Measurements from ENCODE around the gene APIP. TPM values are rescaled to one million over a fixed set of nuclear protein-coding genes. Genes with fewer than 3 reads are reported as not detected.

Gene APIP
- total and polyA plus RNA-seq, 10 of the 15 experiments (the other 5 are each of a cell fraction or from before 2014, with no cell fraction given), result 26.8 to 87.1 (median 52.8) TPM

DNA sequence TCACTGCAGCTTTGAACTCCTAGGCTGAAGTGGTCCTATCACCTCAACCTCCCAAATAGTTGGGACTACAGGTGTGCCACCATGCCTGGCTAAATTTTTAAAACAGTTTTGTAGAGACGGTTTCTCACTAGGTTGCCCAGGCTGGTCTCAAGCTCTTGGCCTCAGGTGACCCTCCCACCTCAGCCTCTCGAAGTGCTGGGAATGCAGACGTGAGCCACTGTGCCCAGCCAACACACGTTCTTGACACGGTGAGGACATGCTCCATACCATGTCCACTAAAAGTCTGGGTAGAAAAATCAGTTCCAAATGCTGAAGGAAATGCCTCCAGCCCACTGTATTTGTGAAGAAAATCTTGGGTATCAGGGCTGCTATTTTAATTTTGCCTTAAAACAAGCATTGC is 47.2 kb upstream of the APIP start:
- Histone ChIP-seq H4K20me1 (ENCODE audit: control insufficient read depth, insufficient read depth) (no peaks in the 10 kb centered on the region), H3K27ac (ENCODE audit: control insufficient read depth, insufficient read depth) (no peak overlapping the region), H3K4me2 (ENCODE audit: control insufficient read depth, insufficient read depth) (no peak overlapping the region), H3K27me3 (replicated peaks in 1 of 2; ENCODE audit: control insufficient read depth in 2 of 2, insufficient read depth in 2 of 2, low read length in 1 of 2) (no peaks in the 10 kb centered on the region), H3K36me3 (ENCODE audit: control insufficient read depth in 2 of 2, insufficient read depth in 2 of 2, low read length in 1 of 2) (no peaks in the 10 kb centered on the region), H3K9ac (ENCODE audit: control insufficient read depth, insufficient read depth, low read length) (no peak overlapping the region), H2AFZ (ENCODE audit: control insufficient read depth, low read depth, low read length) (no peak overlapping the region), H3K4me1 (ENCODE audit: control insufficient read depth, insufficient read depth, low read length) (no peaks in the 10 kb centered on the region), H3K4me3 (no peak overlapping the region), H3K79me2 (ENCODE audit: control insufficient read depth, insufficient read depth, low read length) (no peaks in the 10 kb centered on the region), H3K9me3 (replicated peaks; ENCODE audit: control insufficient read depth, insufficient read depth, low read length) (no peaks in the 10 kb centered on the region)
- intact Hi-C loops (cut with micrococcal nuclease; ENCODE audit: unreplicated experiment), result no loop called here
- TF ChIP-seq NFYA (IDR thresholded peaks at IDR 0.05; ENCODE audit: borderline replicate concordance, low read depth, low read length) (no peak), ESRRA (IDR thresholded peaks at IDR 0.05; ENCODE audit: low read length) (no peak), ASH2L (IDR thresholded peaks at IDR 0.05; ENCODE audit: borderline replicate concordance, low read depth) (no peak)
- SMC1A ChIA-PET (ENCODE audit: uncharacterized antibody, unreplicated experiment), result no interaction called here
- ATAC-seq (no peak), DNase-seq (ENCODE audit: low read depth, low spot score) (no peak), FAIRE-seq (no peak)
- POLR2A ChIA-PET, result no interaction called here
- no TSS peak for BruUV-seq (replicated peaks)
- RAD21 ChIA-PET (ENCODE audit: unreplicated experiment), result no interaction called here
- CTCF ChIA-PET, result no interaction called here
- in situ Hi-C loops (cut with MboI), result no loop called here
- WGBS (ENCODE audit: insufficient coverage, insufficient replicate concordance, low lambda C conversion rate, missing lambda C conversion rate), result 100% methylated on average over 5 of the region's 5 CpGs

DNA sequence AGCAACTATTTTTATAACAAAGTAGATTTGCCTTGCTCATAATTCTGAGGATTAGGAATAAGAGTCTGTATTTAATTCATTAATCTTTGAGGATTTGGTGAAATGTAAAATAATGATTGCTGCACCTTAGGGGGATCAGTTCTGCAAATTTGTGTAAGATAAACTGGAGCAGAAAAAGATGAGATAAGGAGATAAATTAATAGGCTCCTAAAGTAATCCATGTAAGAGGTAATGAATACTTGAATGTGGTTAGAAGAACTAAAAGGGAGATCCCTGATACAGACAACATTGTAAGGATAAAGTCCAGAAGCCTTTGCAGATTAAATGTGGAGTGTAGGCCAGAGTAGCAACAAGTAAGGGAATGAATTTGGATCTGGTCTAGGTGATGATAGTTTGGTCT is 45.9 kb upstream of the APIP start:
- Histone ChIP-seq H3K4me3 (no peak overlapping the region), H3K4me1 (ENCODE audit: control insufficient read depth, insufficient read depth, low read length) (no peaks in the 10 kb centered on the region), H3K27ac (ENCODE audit: control insufficient read depth, insufficient read depth) (no peak overlapping the region), H3K79me2 (ENCODE audit: control insufficient read depth, insufficient read depth, low read length) (no peaks in the 10 kb centered on the region), H4K20me1 (ENCODE audit: control insufficient read depth, insufficient read depth) (no peaks in the 10 kb centered on the region), H2AFZ (ENCODE audit: control insufficient read depth, low read depth, low read length) (no peak overlapping the region), H3K4me2 (ENCODE audit: control insufficient read depth, insufficient read depth) (no peak overlapping the region), H3K9me3 (replicated peaks; ENCODE audit: control insufficient read depth, insufficient read depth, low read length) (no peaks in the 10 kb centered on the region), H3K9ac (ENCODE audit: control insufficient read depth, insufficient read depth, low read length) (no peak overlapping the region), H3K36me3 (ENCODE audit: control insufficient read depth in 2 of 2, insufficient read depth in 2 of 2, low read length in 1 of 2) (peaks cover 0 to 7% of the 10 kb centered on the region in 2 experiments; a peak in 1 of 4 replicates), H3K27me3 (replicated peaks in 1 of 2; ENCODE audit: control insufficient read depth in 2 of 2, insufficient read depth in 2 of 2, low read length in 1 of 2) (no peaks in the 10 kb centered on the region)
- ChIA-PET POLR2A (no interaction called here), CTCF (interaction anchor here (0.7 kb wide), 1 partner anchor 30 kb away, joined by 3 read pairs; no protein-coding TSS in a partner anchor), SMC1A (ENCODE audit: uncharacterized antibody, unreplicated experiment) (no interaction called here), RAD21 (ENCODE audit: unreplicated experiment) (interaction anchor here (0.6 kb wide), 1 partner anchor 371 kb away, joined by 4 read pairs; no protein-coding TSS in a partner anchor)
- BruUV-seq (replicated peaks), result no TSS peak
- DNase-seq (ENCODE audit: low read depth, low spot score) (no peak), FAIRE-seq (no peak), ATAC-seq (no peak)
- intact Hi-C loops (cut with micrococcal nuclease; ENCODE audit: unreplicated experiment), result no loop called here
- in situ Hi-C loops (cut with MboI), result no loop called here
- no peak for TF ChIP-seq GATAD2B (conservative IDR thresholded peaks at IDR 0.05; ENCODE audit: low read depth)
- TF ChIP-seq CREM (IDR thresholded peaks at IDR 0.05; ENCODE audit: low read depth), result no peak
- TF ChIP-seq, protein P1, sequence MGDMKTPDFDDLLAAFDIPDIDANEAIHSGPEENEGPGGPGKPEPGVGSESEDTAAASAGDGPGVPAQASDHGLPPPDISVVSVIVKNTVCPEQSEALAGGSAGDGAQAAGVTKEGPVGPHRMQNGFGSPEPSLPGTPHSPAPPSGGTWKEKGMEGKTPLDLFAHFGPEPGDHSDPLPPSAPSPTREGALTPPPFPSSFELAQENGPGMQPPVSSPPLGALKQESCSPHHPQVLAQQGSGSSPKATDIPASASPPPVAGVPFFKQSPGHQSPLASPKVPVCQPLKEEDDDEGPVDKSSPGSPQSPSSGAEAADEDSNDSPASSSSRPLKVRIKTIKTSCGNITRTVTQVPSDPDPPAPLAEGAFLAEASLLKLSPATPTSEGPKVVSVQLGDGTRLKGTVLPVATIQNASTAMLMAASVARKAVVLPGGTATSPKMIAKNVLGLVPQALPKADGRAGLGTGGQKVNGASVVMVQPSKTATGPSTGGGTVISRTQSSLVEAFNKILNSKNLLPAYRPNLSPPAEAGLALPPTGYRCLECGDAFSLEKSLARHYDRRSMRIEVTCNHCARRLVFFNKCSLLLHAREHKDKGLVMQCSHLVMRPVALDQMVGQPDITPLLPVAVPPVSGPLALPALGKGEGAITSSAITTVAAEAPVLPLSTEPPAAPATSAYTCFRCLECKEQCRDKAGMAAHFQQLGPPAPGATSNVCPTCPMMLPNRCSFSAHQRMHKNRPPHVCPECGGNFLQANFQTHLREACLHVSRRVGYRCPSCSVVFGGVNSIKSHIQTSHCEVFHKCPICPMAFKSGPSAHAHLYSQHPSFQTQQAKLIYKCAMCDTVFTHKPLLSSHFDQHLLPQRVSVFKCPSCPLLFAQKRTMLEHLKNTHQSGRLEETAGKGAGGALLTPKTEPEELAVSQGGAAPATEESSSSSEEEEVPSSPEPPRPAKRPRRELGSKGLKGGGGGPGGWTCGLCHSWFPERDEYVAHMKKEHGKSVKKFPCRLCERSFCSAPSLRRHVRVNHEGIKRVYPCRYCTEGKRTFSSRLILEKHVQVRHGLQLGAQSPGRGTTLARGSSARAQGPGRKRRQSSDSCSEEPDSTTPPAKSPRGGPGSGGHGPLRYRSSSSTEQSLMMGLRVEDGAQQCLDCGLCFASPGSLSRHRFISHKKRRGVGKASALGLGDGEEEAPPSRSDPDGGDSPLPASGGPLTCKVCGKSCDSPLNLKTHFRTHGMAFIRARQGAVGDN (IDR thresholded peaks at IDR 0.05), result no peak
- TF ChIP-seq, protein P2, sequence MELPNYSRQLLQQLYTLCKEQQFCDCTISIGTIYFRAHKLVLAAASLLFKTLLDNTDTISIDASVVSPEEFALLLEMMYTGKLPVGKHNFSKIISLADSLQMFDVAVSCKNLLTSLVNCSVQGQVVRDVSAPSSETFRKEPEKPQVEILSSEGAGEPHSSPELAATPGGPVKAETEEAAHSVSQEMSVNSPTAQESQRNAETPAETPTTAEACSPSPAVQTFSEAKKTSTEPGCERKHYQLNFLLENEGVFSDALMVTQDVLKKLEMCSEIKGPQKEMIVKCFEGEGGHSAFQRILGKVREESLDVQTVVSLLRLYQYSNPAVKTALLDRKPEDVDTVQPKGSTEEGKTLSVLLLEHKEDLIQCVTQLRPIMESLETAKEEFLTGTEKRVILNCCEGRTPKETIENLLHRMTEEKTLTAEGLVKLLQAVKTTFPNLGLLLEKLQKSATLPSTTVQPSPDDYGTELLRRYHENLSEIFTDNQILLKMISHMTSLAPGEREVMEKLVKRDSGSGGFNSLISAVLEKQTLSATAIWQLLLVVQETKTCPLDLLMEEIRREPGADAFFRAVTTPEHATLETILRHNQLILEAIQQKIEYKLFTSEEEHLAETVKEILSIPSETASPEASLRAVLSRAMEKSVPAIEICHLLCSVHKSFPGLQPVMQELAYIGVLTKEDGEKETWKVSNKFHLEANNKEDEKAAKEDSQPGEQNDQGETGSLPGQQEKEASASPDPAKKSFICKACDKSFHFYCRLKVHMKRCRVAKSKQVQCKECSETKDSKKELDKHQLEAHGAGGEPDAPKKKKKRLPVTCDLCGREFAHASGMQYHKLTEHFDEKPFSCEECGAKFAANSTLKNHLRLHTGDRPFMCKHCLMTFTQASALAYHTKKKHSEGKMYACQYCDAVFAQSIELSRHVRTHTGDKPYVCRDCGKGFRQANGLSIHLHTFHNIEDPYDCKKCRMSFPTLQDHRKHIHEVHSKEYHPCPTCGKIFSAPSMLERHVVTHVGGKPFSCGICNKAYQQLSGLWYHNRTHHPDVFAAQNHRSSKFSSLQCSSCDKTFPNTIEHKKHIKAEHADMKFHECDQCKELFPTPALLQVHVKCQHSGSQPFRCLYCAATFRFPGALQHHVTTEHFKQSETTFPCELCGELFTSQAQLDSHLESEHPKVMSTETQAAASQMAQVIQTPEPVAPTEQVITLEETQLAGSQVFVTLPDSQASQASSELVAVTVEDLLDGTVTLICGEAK (IDR thresholded peaks at IDR 0.05; ENCODE audit: borderline replicate concordance), result no peak
- TF ChIP-seq KDM1A (IDR thresholded peaks at IDR 0.05; ENCODE audit: borderline replicate concordance), result no peak
- TF ChIP-seq TBL1XR1 (IDR thresholded peaks at IDR 0.05; ENCODE audit: low read depth, low read length), result no peak
- no peak for TF ChIP-seq PAX5 (IDR thresholded peaks at IDR 0.05; ENCODE audit: borderline replicate concordance, low read depth, low read length)
- no peak for TF ChIP-seq MEF2A (IDR thresholded peaks at IDR 0.05; ENCODE audit: insufficient read depth, low read depth, low read length)
